ENCODE data around the gene SMIM30.

Gene SMIM30

DNA sequence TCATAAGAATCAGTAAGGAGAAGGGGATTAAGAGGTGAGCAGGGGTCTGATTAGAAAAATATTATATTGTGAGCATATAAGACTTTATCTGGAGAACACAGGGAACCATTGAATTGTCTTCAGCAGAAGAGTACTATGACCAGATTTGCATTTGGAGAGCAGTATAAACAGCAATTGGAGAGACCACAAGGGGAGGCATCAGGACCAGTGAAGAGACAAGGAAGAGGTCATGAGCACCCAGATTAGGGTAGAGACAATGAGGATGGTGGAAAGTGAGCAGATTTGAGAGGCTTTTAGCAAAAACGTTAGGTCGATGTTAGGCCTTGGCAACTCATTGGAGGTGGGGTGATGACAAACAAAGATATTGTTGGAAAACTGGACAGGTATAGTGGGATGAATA lies 13.0 kb upstream of the SMIM30 start:
- no peak for DNase-seq (ENCODE audit: low read depth)
- TF ChIP-seq, protein P1, sequence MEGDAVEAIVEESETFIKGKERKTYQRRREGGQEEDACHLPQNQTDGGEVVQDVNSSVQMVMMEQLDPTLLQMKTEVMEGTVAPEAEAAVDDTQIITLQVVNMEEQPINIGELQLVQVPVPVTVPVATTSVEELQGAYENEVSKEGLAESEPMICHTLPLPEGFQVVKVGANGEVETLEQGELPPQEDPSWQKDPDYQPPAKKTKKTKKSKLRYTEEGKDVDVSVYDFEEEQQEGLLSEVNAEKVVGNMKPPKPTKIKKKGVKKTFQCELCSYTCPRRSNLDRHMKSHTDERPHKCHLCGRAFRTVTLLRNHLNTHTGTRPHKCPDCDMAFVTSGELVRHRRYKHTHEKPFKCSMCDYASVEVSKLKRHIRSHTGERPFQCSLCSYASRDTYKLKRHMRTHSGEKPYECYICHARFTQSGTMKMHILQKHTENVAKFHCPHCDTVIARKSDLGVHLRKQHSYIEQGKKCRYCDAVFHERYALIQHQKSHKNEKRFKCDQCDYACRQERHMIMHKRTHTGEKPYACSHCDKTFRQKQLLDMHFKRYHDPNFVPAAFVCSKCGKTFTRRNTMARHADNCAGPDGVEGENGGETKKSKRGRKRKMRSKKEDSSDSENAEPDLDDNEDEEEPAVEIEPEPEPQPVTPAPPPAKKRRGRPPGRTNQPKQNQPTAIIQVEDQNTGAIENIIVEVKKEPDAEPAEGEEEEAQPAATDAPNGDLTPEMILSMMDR (IDR thresholded peaks at IDR 0.05; ENCODE audit: low read length, missing control alignments) = no peak
- no peak overlapping the region for H3K4me3 ChIP-seq (replicated peaks; ENCODE audit: low read depth, low read length)

- TF ChIP-seq, protein P1 (IDR thresholded peaks at IDR 0.05; ENCODE audit: low read length, missing control alignments) = no peak
- no peak overlapping the region for H3K4me3 ChIP-seq (replicated peaks; ENCODE audit: low read depth, low read length)
- no peak for DNase-seq (ENCODE audit: low read depth)
Measured at GRCh38 chr7:113128031-113128430, 9.7 kb upstream of the SMIM30 start.

DNA sequence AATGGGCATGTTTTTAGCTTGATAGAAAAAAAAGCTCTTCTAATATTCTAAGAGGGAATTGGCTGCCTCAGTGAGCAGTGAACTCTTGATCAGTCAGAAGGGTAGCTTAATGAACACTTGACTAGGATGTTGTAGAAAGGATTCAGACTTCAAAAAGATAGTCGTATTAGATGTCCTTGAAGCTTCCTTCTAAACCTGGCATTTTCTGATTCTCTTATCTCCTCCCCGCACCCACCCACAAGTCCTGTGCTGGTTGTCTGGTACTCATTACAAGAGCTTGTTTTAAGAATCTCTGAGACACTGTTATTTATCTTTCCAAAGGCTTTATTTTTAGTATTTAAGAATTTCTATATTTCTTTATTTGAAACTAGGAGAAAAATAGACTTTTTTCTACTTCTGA lies 7.4 kb upstream of the SMIM30 start:
- no peak overlapping the region for H3K4me3 ChIP-seq (replicated peaks; ENCODE audit: low read depth, low read length)
- DNase-seq (ENCODE audit: low read depth) = no peak
- TF ChIP-seq, protein P1 (IDR thresholded peaks at IDR 0.05; ENCODE audit: low read length, missing control alignments) = no peak

DNA sequence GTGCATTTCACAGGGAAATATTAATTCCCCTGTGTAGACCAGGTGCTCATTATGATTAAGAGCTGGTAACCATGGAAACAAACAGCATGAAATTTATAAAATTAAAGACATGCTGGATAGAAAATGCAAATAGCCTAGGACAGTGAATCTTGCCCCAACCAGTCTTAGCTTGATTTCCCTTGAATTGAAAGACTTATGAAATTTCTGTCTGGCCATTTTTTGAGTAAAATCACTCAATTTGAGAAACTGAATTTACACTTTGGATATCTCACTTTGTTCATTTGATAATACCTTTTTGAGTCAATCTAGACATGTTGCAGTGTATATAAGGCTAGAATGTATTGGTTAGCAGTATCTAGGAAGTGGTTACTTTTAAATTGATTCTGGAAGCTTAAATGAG lies 4.4 kb upstream of the SMIM30 start:
- H3K4me3 ChIP-seq (replicated peaks; ENCODE audit: low read depth, low read length) = no peak overlapping the region
- no peak for DNase-seq (ENCODE audit: low read depth)
- TF ChIP-seq, protein P1 (IDR thresholded peaks at IDR 0.05; ENCODE audit: low read length, missing control alignments) = no peak

DNA sequence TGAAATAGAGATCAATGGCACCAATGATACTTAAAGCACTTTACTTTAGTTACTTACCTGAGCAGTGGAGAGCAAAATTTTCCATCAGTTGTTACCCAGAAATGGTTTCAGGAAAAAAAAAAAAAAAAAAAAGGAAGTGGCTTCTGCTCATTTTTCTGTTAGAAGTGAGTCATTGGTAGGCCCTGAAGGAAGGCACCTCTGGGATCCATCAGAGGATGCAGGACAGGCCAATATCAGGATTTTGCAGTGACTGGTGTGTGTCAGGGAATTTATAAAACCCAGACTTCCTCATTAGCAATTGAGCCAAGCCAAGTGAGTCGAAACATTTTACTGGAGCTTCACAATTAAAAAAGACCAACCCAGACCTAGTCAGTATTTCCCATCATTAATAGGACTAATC lies 2.3 kb upstream of the SMIM30 start:
- TF ChIP-seq, protein P1 (IDR thresholded peaks at IDR 0.05; ENCODE audit: low read length, missing control alignments) = no peak
- DNase-seq (ENCODE audit: low read depth) = no peak
- H3K4me3 ChIP-seq (replicated peaks; ENCODE audit: low read depth, low read length) = no peak overlapping the region

DNA sequence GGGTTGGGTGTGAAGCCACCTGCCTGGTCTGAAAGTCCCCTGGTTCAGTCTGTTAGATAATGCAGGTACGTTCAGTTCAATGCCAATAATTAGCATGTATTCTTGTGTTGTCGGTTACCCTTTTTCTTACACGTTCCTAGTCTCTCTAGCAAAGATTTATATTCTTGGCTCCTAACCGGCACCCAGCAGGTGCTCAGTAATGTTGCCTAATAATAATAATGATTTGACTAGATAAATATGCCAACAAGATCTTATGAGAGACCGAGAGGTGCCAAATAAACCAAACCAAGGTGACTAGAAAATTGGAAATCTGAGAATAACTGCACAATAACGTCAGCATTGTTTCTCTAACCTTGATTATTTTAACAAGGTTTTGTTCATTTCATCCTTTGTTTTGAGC lies 1.1 kb upstream of the SMIM30 start:
- TF ChIP-seq, protein P1 (IDR thresholded peaks at IDR 0.05; ENCODE audit: low read length, missing control alignments) = no peak
- H3K4me3 ChIP-seq (replicated peaks; ENCODE audit: low read depth, low read length) = no peak overlapping the region
- DNase-seq (ENCODE audit: low read depth) = no peak

DNA sequence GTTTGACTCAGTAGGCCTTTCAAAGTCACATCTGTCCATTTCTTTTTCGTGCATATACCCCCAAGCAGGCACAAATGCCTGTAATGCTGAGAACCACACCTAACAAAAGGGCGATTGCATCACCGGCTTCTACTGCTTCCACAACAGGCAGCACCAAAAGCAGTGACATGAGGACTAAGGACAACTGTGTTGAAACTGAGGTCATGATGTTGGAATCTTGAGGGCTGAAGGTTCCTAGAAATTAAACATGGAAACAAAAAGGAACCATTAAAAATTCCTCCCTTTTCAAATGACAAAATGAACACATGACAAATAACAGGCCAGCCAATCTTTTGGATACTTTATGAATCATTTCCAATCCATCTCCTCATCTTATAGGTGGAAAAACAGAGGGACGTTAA lies 980 bp downstream of the SMIM30 start:
- peak; percentile 10 for DNase-seq (ENCODE audit: low read depth)

GRCh38 chr7:113113912-113114311 lies 4.4 kb downstream of the SMIM30 start:
- H3K4me3 ChIP-seq (replicated peaks; ENCODE audit: low read depth, low read length) = no peak overlapping the region
- TF ChIP-seq, protein P1 (IDR thresholded peaks at IDR 0.05; ENCODE audit: low read length, missing control alignments) = no peak
- peak; percentile 6 for DNase-seq (ENCODE audit: low read depth)

More for the DNA sequence above, 980 bp downstream of the SMIM30 start:
- H3K4me3 ChIP-seq (replicated peaks; ENCODE audit: low read depth, low read length) = peak overlapping the region; percentile 94
